PFSK-1 (cell line): ENCODE measurements around the gene USP30.

Experiments used
- POLR2AphosphoS5 ChIP-seq: IDR thresholded peaks from 2 replicates; pipeline ENCODE4 v1.6.1; 2012; ENCODE audit warnings: low read depth, mild to moderate bottlenecking, control low read depth, low read length, moderate library complexity
- TAF1 ChIP-seq: IDR thresholded peaks from 2 replicates; pipeline ENCODE4 v1.6.1; 2012; ENCODE audit warnings: low read length, control low read depth, borderline replicate concordance; ENCODE audit not compliant: insufficient read depth

DNA sequence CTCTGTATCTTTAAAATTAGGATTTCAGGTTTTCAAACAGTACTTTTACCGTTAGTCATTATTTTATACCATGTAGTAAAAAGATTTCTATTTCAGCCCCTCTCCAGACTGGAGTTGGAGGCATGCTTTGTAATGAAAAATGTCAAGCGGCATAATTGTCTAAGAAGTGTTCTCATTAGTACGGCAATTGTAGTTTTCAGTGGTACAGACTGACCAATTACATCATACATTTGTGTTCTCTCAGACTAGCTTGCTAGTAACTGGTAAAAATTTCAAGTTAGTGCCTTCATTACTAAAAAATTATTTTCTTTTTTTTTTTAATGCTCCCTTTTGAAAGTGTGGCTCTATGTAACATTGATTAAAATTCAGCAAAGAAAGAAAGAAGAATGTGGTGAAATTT is 4.5 kb downstream of the USP30 start:
- TF ChIP-seq TAF1 (no peak), POLR2AphosphoS5 (no peak)
